ENCODE data around the gene RND2. TPM values are rescaled to one million over a fixed set of nuclear protein-coding genes. Genes with fewer than 3 reads are reported as not detected.

RND2 gene
- total and polyA plus RNA-seq, 2 of the 13 experiments (the other 11 are each of a cell fraction or from before 2014, with no cell fraction given), result 0.05 to 0.11 TPM

GRCh38 chr17:43006639-43007551, 18.1 kb upstream of the RND2 start, which contains the start of gene IFI35 (continued):
- TF ChIP-seq ZXDC (CRISPR knock-in tag; IDR thresholded peaks at IDR 0.05), result no peak
- TF ChIP-seq SALL1 (CRISPR knock-in tag; IDR thresholded peaks at IDR 0.05), result peak; percentile 87
- TF ChIP-seq ZBTB37 (CRISPR knock-in tag; IDR thresholded peaks at IDR 0.05), result no peak
- no peak for TF ChIP-seq TERF1 (CRISPR knock-in tag; IDR thresholded peaks at IDR 0.05)
- TF ChIP-seq GABPB1 (CRISPR knock-in tag; IDR thresholded peaks at IDR 0.05), result 0 out of 2 replicates have a peak, but pooled peaks have one; percentile 22
- TF ChIP-seq TSC22D2 (CRISPR knock-in tag; IDR thresholded peaks at IDR 0.05; ENCODE audit: borderline replicate concordance), result no peak
- TF ChIP-seq KMT2A (CRISPR knock-in tag; IDR thresholded peaks at IDR 0.05), result peak; percentile 92
- TF ChIP-seq HNF1B (CRISPR knock-in tag; IDR thresholded peaks at IDR 0.05), result peak; percentile 61
- no peak for TF ChIP-seq NKX3-1 (CRISPR knock-in tag; IDR thresholded peaks at IDR 0.05)
- peak; percentile 63; the same call in 1 of the 2 replicates for TF ChIP-seq ZNF564 (CRISPR knock-in tag; IDR thresholded peaks at IDR 0.05)
- TF ChIP-seq ZNF281 (CRISPR knock-in tag; IDR thresholded peaks at IDR 0.05; ENCODE audit: borderline replicate concordance), result no peak
- TF ChIP-seq ZNF331 (CRISPR knock-in tag; IDR thresholded peaks at IDR 0.05), result no peak; the same call in 1 of the 2 replicates
- TF ChIP-seq SALL2 (CRISPR knock-in tag; IDR thresholded peaks at IDR 0.05), result no peak; the same call in 1 of the 2 replicates
- no peak for TF ChIP-seq SP140L (CRISPR knock-in tag; IDR thresholded peaks at IDR 0.05; ENCODE audit: borderline replicate concordance)
- TF ChIP-seq ZNF343 (CRISPR knock-in tag; IDR thresholded peaks at IDR 0.05), result 0 out of 2 replicates have a peak, but pooled peaks have one; percentile 33

Measured in HepG2 (cell line).